GM19193 (cell line): ENCODE results near the gene TRIM61.

ENCODE experiments used
- POLR2A ChIP-seq: IDR thresholded peaks from 4 replicates; pipeline ENCODE4 v1.6.1; 2011; ENCODE audit not compliant: insufficient read depth, insufficient read length; ENCODE audit errors: extremely low read depth

TRIM61 gene

DNA sequence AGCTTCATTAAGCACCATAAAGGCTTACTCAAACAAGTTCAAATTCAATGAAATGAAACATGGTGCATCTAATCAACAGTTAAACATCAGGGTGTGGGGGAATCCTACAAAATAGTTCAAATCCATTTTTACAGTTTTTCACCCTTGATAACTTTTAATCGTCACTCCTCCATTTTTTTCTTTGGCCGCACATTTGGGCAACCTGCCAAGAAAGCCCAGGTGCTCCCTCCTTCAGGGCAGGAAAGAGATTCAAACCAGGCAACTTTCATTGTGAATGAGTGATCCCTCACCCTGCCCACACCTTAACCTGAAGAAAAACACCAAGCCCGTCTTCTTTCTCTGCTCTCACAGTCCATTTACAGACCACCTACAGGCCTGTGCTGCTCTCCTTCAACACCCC is 24.9 kb downstream of the TRIM61 start:
- no peak for TF ChIP-seq POLR2A

DNA sequence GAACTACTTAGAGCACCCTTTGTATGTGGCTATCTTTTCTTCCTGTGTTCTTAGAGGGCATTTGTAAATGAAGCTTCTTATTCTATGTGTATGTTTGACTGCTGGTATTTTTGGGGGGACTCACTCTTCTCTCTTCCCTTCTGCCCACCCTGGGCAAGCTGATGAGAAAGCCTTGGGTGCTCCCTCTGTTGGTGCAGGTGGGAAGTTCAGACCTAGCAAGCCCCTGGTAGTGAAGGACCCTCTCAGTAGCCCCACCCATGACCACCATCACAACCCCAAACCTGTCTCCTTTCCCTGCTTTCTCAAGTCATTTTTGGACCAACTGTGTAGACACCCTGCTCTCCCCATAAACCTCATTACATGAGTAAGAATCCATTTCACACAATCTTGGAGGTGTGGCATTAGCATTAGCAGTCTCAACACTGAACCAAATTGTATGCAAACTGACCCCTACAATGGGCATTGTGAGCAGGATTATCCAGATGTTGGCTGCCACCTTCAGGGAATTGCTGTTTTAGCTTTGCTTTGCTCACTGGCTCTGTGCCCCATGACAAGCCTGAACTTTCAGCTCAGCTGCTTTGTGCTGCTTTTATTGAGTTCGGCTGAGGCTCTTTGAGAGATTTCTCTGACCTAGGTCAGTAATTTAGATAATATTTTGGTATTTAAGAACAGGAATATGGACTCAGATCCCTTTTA is 27.9 kb downstream of the TRIM61 start:
- no peak for TF ChIP-seq POLR2A

GRCh38 chr4:164948975-164949374 is 28.5 kb downstream of the TRIM61 start:
- TF ChIP-seq POLR2A, result no peak

DNA sequence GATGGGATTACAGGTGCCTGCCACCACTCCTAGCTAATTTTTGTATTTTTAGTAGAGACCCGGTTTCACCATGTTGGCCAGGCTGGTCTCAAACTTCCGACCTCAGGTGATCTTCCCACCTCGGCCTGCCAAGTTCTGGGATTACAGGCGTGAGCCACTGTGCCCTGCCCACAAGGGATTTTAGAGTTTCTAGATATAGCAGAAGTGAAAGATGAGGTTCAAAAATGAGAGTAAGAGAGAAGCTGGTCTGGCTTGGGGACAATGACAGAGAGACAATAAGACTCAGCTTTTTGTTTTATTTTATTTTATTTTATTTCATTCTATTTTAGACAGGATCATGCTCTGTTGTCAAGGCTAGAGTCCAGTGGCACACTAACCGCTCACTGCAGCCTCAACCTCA is 30.6 kb downstream of the TRIM61 start:
- TF ChIP-seq POLR2A, result no peak

DNA sequence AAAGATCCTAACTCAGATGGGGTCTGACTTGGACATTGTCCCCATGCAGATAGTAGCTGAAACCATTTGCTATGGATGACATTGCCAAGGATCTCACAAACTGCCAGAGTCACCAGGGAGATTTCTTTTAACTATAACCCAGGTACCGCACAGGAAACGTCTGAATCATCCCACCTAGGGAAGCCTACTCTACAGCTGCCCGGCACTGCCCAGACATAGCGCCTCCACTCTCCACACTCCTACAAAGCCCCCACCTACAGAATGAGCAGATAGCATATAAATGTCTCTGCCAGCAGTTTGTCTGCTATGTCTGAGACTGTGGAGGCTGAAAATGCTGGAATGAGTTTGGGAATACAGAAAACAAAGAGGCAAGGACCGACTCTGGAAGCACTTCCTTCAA is 32.3 kb downstream of the TRIM61 start:
- TF ChIP-seq POLR2A, result no peak

DNA sequence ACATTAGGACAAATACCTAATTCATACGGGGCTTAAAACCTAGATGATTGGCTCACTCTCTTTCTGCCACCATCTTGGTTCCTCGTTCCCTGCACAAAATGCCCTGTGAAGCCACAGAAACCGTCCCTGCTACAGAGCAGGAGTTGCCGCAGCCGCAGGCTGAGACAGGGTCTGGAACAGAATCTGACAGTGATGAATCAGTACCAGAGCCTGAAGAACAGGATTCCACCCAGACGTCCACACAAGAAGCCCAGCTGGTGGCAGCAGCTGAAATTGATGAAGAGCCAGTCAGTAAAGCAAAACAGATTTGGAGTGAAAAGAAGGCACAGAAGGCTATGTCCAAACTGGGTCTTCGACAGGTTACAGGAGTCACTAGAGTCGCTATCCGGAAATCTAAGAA is 34.3 kb downstream of the TRIM61 start:
- TF ChIP-seq POLR2A, result no peak

- TF ChIP-seq POLR2A, result no peak
Observed at GRCh38 chr4:164937576-164938270, 39.7 kb downstream of the TRIM61 start.

DNA sequence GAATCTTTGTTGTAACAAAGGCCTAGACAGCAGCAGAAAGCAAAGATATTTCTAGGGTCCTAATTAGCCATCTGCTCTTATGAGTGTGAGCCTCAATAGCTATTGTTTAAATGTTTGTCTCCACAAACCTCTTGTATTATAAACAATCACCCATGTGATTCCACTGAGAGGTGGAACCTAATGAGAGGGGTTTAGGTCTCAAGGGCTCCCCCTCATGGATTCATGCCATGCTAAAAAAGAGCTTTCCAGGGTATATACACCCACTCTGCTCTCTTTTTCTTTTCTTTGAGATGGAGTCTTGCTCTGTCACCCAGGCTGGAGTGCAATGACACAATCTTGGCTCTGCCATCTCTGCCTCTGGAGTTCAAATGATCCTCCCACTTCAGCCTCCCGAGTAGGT is 42.1 kb downstream of the TRIM61 start:
- TF ChIP-seq POLR2A, result no peak

DNA sequence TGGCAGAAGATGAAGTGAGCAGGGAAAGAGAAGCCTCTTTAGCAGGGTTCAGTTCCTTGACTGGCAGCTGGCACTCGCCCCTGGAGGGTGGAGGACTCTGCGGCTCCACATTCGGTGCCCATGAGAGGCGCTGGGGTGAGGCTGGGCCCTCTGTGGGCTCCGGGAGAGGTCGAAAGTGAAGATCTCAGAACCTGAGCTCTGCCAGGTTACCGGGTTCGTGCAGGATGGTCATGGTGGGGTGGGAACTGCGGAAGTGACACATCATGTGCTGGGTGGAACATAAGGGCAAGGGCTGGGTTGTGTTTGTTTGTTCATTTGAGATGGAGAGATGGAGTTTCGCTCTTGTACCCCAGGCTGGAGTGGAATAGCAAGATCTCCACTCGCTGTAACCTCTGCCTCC is 44.2 kb downstream of the TRIM61 start:
- no peak for TF ChIP-seq POLR2A

DNA sequence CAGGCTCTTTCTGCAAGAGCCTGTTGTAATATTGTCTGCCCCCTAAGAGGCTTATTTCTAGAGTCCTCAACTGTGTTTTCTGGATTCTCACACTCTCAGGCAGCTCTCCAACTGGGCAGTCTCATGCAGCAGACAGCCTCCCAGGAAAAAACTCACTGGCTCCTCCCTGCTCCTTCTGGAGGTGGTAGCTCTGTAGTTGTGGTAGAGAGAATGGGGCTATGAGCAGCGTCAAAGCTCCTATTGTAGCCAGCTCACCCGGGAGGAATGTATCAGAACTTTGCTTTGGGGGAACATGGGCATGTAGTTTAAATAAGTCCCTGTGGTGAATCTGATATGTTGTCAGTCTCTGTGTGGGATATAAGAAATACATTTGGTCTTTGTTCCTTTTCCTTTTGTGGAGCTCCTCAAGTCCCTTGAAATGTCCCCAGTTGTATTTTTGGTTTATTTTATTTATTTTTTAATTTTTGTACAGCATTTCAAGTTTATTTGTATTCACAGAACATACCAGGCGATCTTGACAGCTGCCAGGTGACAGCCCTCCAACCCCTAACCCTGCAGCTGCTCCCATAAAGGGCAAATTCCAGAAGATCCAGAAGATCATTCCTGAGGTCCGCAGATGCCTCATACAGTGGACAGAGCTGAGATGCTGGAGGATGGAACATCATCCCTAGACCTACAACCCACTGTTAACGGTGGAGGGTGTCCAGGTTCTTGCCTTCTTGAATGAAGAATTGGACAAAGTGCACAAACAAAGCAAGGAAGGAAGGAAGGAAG is 45.7 kb downstream of the TRIM61 start:
- TF ChIP-seq POLR2A, result no peak

- TF ChIP-seq POLR2A, result no peak
Observed at GRCh38 chr4:164930647-164931046, 46.8 kb downstream of the TRIM61 start.

DNA sequence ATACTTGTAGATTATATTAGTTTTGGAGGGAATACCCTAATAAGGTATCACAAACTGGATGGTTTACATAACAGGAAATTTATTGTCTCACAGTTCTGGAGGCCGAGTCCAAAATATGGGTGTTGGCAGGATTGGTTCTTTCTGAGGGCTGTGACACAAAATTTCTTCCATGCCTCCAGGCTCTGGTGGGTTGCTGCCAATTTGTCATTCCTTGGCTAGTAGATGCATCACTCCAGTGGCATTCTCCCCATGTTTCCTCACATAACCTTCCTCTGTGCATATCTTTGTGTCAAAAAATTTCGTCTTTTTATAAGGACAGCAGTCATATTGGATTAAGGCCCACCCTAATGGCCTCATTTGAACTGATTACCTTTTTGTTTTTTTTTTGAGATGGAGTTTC is 51.2 kb downstream of the TRIM61 start:
- TF ChIP-seq POLR2A, result no peak

DNA sequence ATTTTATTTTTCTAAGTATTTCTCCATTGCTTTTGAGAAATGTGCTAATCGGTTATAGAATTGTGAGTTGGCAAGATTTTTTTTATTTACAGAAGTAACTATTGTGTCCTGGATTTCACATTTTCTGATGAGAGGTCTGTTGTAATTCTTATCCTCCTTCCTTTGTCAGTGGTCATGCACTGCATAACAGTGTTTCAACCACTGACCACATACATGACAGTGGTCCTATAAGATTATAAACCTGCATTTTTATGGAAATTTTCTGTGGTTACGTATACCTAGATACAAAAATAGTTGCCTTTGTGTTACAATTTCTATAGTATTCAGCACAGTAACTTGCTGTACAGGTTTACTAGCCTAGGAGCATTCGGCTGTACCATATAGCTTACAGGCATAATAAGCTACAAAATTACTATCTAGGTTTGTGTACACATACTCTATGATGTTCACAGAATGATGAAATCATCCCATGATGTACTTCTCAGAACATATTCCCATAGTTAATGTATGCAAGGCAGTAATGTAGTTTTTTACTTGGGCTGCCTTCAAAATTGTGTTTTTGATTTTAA is 52.7 kb downstream of the TRIM61 start:
- no peak for TF ChIP-seq POLR2A

DNA sequence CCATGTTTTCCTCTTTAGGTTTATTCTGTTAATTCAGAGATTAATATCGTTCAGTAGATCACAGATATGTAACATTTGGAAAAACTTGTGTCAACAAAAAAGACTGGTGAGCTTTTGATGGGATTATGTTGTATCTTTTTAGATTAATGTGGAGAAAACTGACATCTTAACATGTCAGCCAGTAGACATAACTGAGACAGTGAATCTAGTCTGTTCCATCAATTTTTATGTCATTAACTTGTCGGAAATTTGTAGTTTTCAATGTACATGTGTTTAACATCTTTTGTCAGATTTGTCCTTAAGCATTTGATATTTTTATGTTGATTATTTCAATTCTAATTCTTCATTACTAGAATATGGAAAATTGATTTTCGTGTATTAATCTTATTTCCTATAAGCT is 58.5 kb downstream of the TRIM61 start:
- TF ChIP-seq POLR2A, result no peak
